ENCODE results near the gene ATXN7.

Gene ATXN7

GRCh38 chr3:63905731-63906620 is 42.3 kb downstream of the ATXN7 start:
- no peak for DNase-seq (ENCODE audit: low read depth)

DNA sequence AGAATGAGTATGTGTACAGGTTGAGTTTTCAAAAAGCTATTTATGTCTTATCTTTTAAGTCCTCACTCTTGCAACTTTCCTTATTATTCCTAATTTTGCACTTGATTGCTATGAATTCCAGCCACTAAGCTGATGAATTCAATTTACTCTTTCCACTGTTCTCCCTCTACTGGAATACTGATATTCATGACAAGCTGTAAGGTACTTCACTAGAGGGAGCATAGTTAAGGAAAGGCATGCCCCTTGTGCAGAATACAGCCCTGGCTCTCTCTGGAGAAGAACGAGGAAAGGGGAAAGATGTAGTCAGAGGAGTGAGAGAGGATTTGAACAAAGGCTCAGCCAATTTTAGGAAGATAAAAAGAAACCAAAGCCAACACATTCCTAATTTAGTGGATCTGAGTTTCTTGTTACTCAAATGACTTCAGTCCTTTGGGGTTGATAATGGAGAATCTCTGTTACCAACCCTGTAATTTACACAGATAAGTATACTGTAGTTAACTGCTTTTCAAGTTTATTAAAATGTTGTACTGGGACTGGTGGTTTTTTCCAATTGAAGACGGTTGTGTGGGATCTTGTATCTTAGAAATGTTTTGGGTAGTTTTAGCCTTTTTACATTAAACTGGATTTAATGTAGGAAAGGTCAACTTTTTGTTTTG is 44.5 kb downstream of the ATXN7 start:
- DNase-seq (ENCODE audit: low read depth): no peak

GRCh38 chr3:63908776-63909175 is 45.1 kb downstream of the ATXN7 start:
- no peak for DNase-seq (ENCODE audit: low read depth)

DNA sequence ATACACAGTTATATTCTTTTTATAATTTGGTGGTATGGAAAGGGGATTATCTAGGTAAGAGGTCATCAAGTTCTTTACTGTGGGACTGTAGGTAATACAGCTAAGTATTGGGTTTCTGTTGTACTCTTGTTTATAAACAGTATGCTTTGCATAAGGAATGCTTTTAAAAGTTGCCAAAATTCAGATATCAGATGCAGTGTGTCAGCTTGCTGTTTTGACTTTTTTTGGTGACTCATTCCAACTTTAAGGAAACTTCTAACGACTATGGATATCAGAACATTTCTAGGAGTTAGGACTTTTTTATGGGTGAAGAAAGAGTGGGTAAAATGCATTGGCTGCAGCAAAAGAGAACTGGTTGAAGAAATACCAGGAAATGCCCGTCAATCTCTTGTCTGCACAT is 45.8 kb downstream of the ATXN7 start:
- DNase-seq (ENCODE audit: low read depth): no peak

DNA sequence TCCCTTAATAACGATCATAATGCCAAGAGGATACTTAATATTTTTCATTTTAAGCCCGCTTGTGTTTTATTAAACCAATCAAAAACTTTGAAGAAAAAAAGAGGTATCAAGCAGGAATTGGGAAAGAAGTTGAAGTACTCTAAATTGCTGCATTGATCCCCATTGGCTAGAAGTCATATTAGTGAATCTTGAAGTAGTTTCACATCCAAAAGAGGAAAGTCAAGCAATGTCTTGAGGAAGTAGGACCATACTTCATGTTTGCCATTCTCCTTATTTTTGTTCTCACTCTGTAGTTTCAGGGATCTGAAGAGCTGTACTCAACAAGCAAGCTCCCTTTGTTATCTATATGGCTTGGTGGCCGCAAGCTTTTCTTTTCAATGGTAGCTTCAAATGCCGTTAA is 46.3 kb downstream of the ATXN7 start:
- DNase-seq (ENCODE audit: low read depth): no peak

DNA sequence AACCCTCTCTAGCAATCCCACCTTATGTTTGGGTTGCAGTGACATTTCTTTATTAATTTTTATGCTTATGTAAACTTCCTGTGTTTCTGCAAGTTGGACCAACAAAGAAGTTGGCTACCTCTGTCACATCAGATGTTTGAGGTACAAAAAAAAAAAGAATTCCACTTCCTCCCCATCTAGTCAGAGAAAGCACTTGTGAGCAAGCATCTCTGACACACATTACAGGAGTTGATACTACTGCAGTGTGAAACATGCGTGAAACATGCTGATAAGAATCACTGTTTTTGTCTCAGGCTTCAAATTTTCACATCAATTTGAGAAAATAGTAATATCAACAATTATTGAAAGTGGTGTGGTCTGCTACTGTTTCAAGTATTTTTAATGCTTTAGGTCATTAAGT is 47.2 kb downstream of the ATXN7 start:
- no peak for DNase-seq (ENCODE audit: low read depth)

GRCh38 chr3:63911509-63911872 is 47.8 kb downstream of the ATXN7 start:
- no peak for DNase-seq (ENCODE audit: low read depth)

GRCh38 chr3:63911873-63912767 is 48.5 kb downstream of the ATXN7 start, which contains the start of gene SCAANT1:
SCAANT1 (minus strand) TSS chr3:63912383.
- DNase-seq (ENCODE audit: low read depth): peak; percentile 79

DNA sequence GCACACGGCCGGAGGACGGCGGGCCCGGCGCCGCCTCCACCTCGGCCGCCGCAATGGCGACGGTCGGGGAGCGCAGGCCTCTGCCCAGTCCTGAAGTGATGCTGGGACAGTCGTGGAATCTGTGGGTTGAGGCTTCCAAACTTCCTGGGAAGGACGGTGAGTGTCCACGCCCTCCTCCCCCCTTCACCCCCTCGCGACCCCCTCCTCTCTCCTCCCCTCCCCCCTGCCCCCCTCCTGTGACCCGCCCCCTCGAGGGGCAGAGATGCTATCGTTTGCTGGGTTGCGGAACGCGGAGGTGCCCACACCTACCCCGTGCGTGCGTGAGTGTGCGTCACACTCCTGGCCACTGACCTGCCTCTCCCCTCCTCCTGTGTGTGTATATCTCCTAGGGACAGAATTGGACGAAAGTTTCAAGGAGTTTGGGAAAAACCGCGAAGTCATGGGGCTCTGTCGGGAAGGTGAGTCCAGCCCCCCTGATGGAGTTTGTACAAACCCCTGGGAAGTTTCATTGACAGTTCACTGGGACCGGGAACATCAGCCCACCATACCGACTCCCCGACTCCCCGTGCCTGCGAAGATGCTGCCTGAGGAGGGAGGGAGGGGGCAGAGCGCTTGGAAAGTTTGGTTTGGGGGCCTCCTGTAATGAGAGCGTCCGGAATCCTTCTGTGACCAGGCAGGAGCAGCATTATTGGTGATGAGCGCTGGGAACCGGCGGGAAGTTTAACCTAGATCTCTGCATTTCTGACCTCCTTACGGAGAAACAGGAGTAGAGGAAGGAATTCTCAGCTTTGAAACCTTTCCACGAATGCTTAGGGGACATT is 49.3 kb downstream of the ATXN7 start:
- peak; percentile 37 for DNase-seq (ENCODE audit: low read depth)

GRCh38 chr3:63914312-63914711 is 50.6 kb downstream of the ATXN7 start:
- no peak for DNase-seq (ENCODE audit: low read depth)

DNA sequence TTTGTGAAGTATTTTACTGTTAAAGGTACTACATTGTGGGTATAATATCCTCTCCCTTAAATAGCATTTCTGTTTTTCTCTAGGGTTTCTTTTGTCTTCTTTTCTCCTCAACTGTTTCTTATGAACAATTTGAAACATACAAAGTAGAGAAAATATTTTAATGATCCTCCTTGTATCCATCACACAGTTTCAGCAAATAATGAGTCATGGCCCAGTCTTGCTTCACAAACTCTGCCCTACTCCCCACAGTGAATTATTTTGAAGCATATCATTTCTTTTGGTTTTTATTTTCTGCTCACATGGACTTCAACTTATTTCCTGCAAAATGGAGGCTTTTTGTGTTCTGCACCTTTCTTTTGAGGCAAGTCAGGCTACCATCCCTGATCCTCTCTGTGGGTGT is 54.7 kb downstream of the ATXN7 start:
- no peak for DNase-seq (ENCODE audit: low read depth)

DNA sequence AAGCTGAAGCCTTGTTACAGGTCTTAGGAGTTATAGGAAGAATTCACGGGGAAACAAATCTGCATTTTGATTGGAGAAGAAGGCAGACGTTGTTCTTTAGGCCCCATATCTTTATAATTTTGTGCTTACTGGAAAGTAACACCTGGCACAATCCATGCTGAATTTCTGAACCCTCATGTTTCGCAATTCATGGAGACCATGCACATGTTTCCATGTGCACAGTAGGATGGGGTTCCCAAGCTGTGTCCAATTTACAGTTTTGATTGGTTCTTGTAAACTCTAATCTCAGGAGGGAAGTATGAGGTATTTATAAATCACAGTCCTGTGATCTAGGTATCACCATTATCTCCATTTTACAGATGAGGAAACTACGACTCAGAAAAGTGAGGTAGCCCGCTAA is 56.3 kb downstream of the ATXN7 start:
- no peak for DNase-seq (ENCODE audit: low read depth)

- DNase-seq (ENCODE audit: low read depth): no peak
These were observed 58.2 kb downstream of the ATXN7 start for GRCh38 chr3:63921741-63922482.

- no peak for DNase-seq (ENCODE audit: low read depth)
These were observed 59.0 kb downstream of the ATXN7 start for GRCh38 chr3:63922491-63923199.

- no peak for DNase-seq (ENCODE audit: low read depth)
These were observed 62.6 kb downstream of the ATXN7 start for GRCh38 chr3:63926309-63926708.

DNA sequence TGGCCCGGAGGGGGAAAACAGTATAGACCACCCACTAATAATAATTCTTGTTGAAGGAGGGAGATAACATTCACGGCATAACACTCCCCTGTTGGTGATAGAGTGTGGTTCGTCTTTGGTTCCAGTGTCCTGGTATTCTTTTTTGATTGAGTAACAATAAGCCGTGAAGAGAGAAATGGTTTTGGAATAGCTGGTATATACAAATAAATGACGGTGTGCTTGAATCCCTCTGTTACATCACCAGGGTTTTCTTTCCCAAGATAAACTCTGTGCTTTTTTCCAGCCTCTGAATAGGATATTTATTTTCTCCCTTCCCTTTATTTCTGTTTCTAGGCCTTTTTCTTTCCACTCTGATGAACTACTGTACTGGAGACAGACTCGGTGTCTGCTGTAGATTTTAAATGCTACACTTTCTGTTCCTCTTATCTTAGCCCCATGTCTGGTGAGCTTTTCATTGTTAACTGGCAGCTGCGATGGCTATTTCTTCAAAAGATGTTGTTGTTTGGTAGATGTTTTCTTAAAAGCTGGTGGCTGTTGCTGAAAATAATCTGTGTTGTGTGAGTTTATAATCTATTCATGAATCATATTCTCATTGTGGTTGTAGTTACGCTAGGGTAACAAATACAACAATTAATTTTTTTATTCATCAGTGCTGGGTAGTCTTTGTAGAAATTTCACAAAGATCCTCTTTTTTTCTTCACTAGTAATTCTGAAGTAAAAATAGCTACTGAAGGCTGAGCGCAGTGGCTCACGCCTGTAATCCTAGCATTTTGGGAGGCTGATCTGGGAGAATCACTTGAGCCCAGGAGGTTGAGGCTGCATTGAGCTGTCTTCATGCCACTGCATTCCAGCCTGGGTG is 64.0 kb downstream of the ATXN7 start:
- DNase-seq (ENCODE audit: low read depth): no peak

- DNase-seq (ENCODE audit: low read depth): no peak
These were observed 67.6 kb downstream of the ATXN7 start for GRCh38 chr3:63931290-63931689.

- no peak for DNase-seq (ENCODE audit: low read depth)
These were observed 69.0 kb downstream of the ATXN7 start for GRCh38 chr3:63932509-63933212.

DNA sequence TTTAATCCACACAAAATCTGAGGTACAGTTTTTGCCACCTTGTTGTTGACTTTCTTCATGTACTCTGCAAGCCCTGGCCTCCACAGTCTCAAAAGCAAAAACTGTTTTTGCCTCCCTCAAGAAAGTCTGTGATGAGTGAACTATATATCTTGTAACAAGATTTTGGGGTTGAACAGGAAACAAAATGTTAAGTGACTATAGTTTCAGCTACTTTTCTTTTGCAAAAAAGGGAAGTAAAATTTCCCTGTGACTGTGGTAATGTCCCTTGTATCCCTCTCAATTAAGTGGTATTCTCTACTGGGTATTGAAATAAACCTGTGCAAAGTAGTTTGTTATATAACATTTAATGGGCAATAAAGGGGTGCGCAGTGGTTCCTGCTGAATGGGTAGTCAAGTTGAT is 69.8 kb downstream of the ATXN7 start:
- no peak for DNase-seq (ENCODE audit: low read depth)
